ENCODE data around the gene ETV6.
A peak's percentile ranks its signal among the peaks of the same experiment; 100 is the strongest.
"Not testable (repeated sequence)": the region's sequence is repeated elsewhere in the genome, so short reads cannot be mapped to it uniquely, and the experiment has no call there.

Gene ETV6

GRCh38 chr12:11649413-11650285, at the start of gene ETV6:
ETV6 (plus strand) TSS chr12:11649674; CDS start chr12:11650128, 454 bp downstream.
- peak; percentile 37 for DNase-seq

GRCh38 chr12:11600199-11600598, 49.3 kb upstream of the ETV6 start:
- DNase-seq: no peak

GRCh38 chr12:11601647-11602046, 47.8 kb upstream of the ETV6 start:
- no peak for DNase-seq

GRCh38 chr12:11607313-11608081, 42.0 kb upstream of the ETV6 start:
- no peak for DNase-seq

GRCh38 chr12:11609045-11609444, 40.4 kb upstream of the ETV6 start:
- no peak for DNase-seq

GRCh38 chr12:11615481-11615880, 34.0 kb upstream of the ETV6 start:
- DNase-seq: no peak

GRCh38 chr12:11618046-11618445, 31.4 kb upstream of the ETV6 start:
- no peak for DNase-seq

- DNase-seq: no peak
These were observed 27.6 kb upstream of the ETV6 start for GRCh38 chr12:11621797-11622423.

GRCh38 chr12:11622876-11623281, 26.6 kb upstream of the ETV6 start:
- DNase-seq: no peak

- DNase-seq: no peak
These were observed 26.1 kb upstream of the ETV6 start for GRCh38 chr12:11623382-11623781.

- no peak for DNase-seq
These were observed 25.4 kb upstream of the ETV6 start for GRCh38 chr12:11624116-11624515.

GRCh38 chr12:11627709-11628108, 21.8 kb upstream of the ETV6 start:
- not testable (repeated sequence) for DNase-seq

GRCh38 chr12:11628353-11628752, 21.1 kb upstream of the ETV6 start:
- no peak for DNase-seq

GRCh38 chr12:11630046-11630706, 19.3 kb upstream of the ETV6 start:
- no peak for DNase-seq

GRCh38 chr12:11631288-11631687, 18.2 kb upstream of the ETV6 start:
- DNase-seq: no peak

- DNase-seq: not testable (repeated sequence)
These were observed 17.6 kb upstream of the ETV6 start for GRCh38 chr12:11631881-11632280.

- DNase-seq: no peak
These were observed 15.5 kb upstream of the ETV6 start for GRCh38 chr12:11633968-11634367.

GRCh38 chr12:11635341-11635740, 14.1 kb upstream of the ETV6 start:
- no peak for DNase-seq

GRCh38 chr12:11638315-11638916, 11.1 kb upstream of the ETV6 start:
- no peak for DNase-seq

GRCh38 chr12:11639454-11639853, 10.0 kb upstream of the ETV6 start:
- no peak for DNase-seq

- no peak for DNase-seq
These were observed 8.0 kb upstream of the ETV6 start for GRCh38 chr12:11641522-11641921.

- DNase-seq: no peak
These were observed 6.7 kb upstream of the ETV6 start for GRCh38 chr12:11642785-11643184.

GRCh38 chr12:11645391-11645790, 4.1 kb upstream of the ETV6 start:
- DNase-seq: no peak
